Activated T-helper 17 cell treated with anti-CD3 and anti-CD28 coated beads, Interleukin-2, amount 50 U/mL, for 72 hours (primary cell): ENCODE data around the gene PEX13. TPM values are rescaled to one million over a fixed set of nuclear protein-coding genes. Genes with fewer than 3 reads are reported as not detected.

Experiments
- ATAC-seq: fragments of 150-1000 bp; cut with Tn5 transposase; replicated peaks from 2 replicates; pipeline ENCODE4 v1.10.0; 2021; ENCODE audit warnings: mild to moderate bottlenecking, moderate library complexity
- H3K27ac Mint-ChIP-seq: one replicate; pipeline ENCODE4 v1.8.0; 2022; ENCODE audit warnings: mixed read lengths
- H3K27me3 Mint-ChIP-seq: one replicate; pipeline ENCODE4 v1.8.0; 2022; ENCODE audit warnings: mixed read lengths
- H3K36me3 Mint-ChIP-seq: one replicate; pipeline ENCODE4 v1.8.0; 2022; ENCODE audit warnings: low read depth, mild to moderate bottlenecking, mixed read lengths
- H3K4me1 Mint-ChIP-seq: one replicate; pipeline ENCODE4 v1.8.0; 2022; ENCODE audit warnings: mixed read lengths
- H3K4me3 Mint-ChIP-seq: one replicate; pipeline ENCODE4 v1.8.0; 2022; ENCODE audit warnings: mild to moderate bottlenecking, mixed read lengths
- H3K9me3 Mint-ChIP-seq: one replicate; pipeline ENCODE4 v1.8.0; 2022; ENCODE audit warnings: mixed read lengths
- total RNA-seq, 2 donors: library from RNA; stranded (reverse); gene quantifications; one replicate each; pipeline ENCODE4 v1.2.3, GENCODE V29; 2022

Gene PEX13
- total RNA-seq, 2 donors from 2014 or later: 17.1 to 25.1 TPM

- Mint-ChIP-seq H3K27ac (peak within 1 kb of the TSS; percentile 61), H3K4me3 (peak within 1 kb of the TSS; percentile 89), H3K4me1 (peaks cover 5% of the 10 kb centered on the region), H3K27me3 (no peaks in the 10 kb centered on the region), H3K9me3 (no peaks in the 10 kb centered on the region), H3K36me3 (no peaks in the 10 kb centered on the region)
- ATAC-seq: peak; percentile 98
These were observed 48.5 kb downstream of the PEX13 start, which contains the start of gene SANBR for GRCh38 chr2:61065714-61066709. TSS of gene SANBR (plus strand) at chr2:61065871. CDS start at chr2:61070351, 4,480 bp downstream.

GRCh38 chr2:61074100-61074499 is 56.6 kb downstream of the PEX13 start:
- no peaks in the 10 kb centered on the region for H3K4me1 Mint-ChIP-seq
- ATAC-seq: no peak
- H3K27ac Mint-ChIP-seq: no peak overlapping the region
- H3K27me3 Mint-ChIP-seq: no peaks in the 10 kb centered on the region
- H3K9me3 Mint-ChIP-seq: no peaks in the 10 kb centered on the region
- H3K4me3 Mint-ChIP-seq: no peak overlapping the region
- H3K36me3 Mint-ChIP-seq: peaks cover 13% of the 10 kb centered on the region

- ATAC-seq: no peak
- H3K27me3 Mint-ChIP-seq: no peaks in the 10 kb centered on the region
- H3K36me3 Mint-ChIP-seq: no peaks in the 10 kb centered on the region
- no peaks in the 10 kb centered on the region for H3K9me3 Mint-ChIP-seq
- H3K4me3 Mint-ChIP-seq: no peak overlapping the region
- H3K4me1 Mint-ChIP-seq: no peaks in the 10 kb centered on the region
- no peak overlapping the region for H3K27ac Mint-ChIP-seq
These were observed 68.4 kb downstream of the PEX13 start for GRCh38 chr2:61085883-61086282.

- Mint-ChIP-seq H3K4me1 (no peaks in the 10 kb centered on the region), H3K27ac (no peak overlapping the region), H3K9me3 (no peaks in the 10 kb centered on the region), H3K27me3 (no peaks in the 10 kb centered on the region), H3K4me3 (no peak overlapping the region), H3K36me3 (no peaks in the 10 kb centered on the region)
- no peak for ATAC-seq
These were observed 72.3 kb downstream of the PEX13 start for GRCh38 chr2:61089797-61090196.

GRCh38 chr2:61090386-61090921 is 72.9 kb downstream of the PEX13 start:
- H3K9me3 Mint-ChIP-seq: no peaks in the 10 kb centered on the region
- no peaks in the 10 kb centered on the region for H3K36me3 Mint-ChIP-seq
- H3K27me3 Mint-ChIP-seq: no peaks in the 10 kb centered on the region
- no peak overlapping the region for H3K27ac Mint-ChIP-seq
- H3K4me3 Mint-ChIP-seq: no peak overlapping the region
- no peaks in the 10 kb centered on the region for H3K4me1 Mint-ChIP-seq
- ATAC-seq: no peak

GRCh38 chr2:61091485-61091884 is 74.0 kb downstream of the PEX13 start:
- no peak for ATAC-seq
- Mint-ChIP-seq H3K27ac (no peak overlapping the region), H3K4me1 (peaks cover 6% of the 10 kb centered on the region), H3K27me3 (no peaks in the 10 kb centered on the region), H3K36me3 (no peaks in the 10 kb centered on the region), H3K9me3 (no peaks in the 10 kb centered on the region), H3K4me3 (no peak overlapping the region)

GRCh38 chr2:61096438-61096837 is 78.9 kb downstream of the PEX13 start:
- Mint-ChIP-seq H3K9me3 (no peaks in the 10 kb centered on the region), H3K4me3 (no peak overlapping the region), H3K4me1 (peaks cover 6% of the 10 kb centered on the region), H3K36me3 (no peaks in the 10 kb centered on the region), H3K27me3 (no peaks in the 10 kb centered on the region), H3K27ac (no peak overlapping the region)
- no peak for ATAC-seq

- no peak for ATAC-seq
- no peaks in the 10 kb centered on the region for H3K9me3 Mint-ChIP-seq
- H3K27ac Mint-ChIP-seq: no peak overlapping the region
- H3K36me3 Mint-ChIP-seq: peaks cover 7% of the 10 kb centered on the region
- H3K27me3 Mint-ChIP-seq: no peaks in the 10 kb centered on the region
- H3K4me3 Mint-ChIP-seq: no peak overlapping the region
- H3K4me1 Mint-ChIP-seq: peaks cover 5% of the 10 kb centered on the region
These were observed 83.3 kb downstream of the PEX13 start for GRCh38 chr2:61100801-61101200.

Other genes starting within 250 kb of the PEX13 start
- 10 to 100 TPM; 13.9 to 60.1 TPM for gene REL, start 136.1 kb upstream of the PEX13 start, total RNA-seq
- 1 to 10 TPM; 5.1 to 5.7 TPM for gene PUS10, start 535 bp downstream of the PEX13 start, total RNA-seq
- 1 to 10 TPM; 4.0 to 6.1 TPM for gene SANBR, start 48.2 kb downstream of the PEX13 start, total RNA-seq
- gene C2orf74, start 144.5 kb downstream of the PEX13 start, total RNA-seq: 10 to 100 TPM; 10.5 to 11.8 TPM